Esophagus squamous epithelium (tissue), 5 donors: ENCODE results near the gene NOC4L. TPM values are rescaled to one million over a fixed set of nuclear protein-coding genes. Genes with fewer than 3 reads are reported as not detected.

Source experiments
- DNase-seq: peaks from one replicate; lab custom pipeline; 2025; lab: John Stamatoyannopoulos, UW
- H3K27ac ChIP-seq, 4 donors: fragments of 200-600 bp; sonication (generic); one replicate each; pipeline ENCODE4 v1.5.1; 2016 to 2019; ENCODE audit warnings: mild to moderate bottlenecking in 1 of 4
- H3K27me3 ChIP-seq, 4 donors: fragments of 200-600 bp; sonication (generic); 1 replicate in 3 of 4; 2 replicates in 1 of 4; pipeline versions ENCODE4 v1.5.1 to v1.6.0; 2017 to 2021; ENCODE audit warnings: antibody characterized with exemption in 1 of 4
- H3K36me3 ChIP-seq, 3 donors: fragments of 200-600 bp; sonication (generic); one replicate each; pipeline ENCODE4 v1.5.1; 2016 to 2019
- H3K4me1 ChIP-seq, 3 donors: fragments of 200-600 bp; sonication (generic); one replicate each; pipeline ENCODE4 v1.5.1; 2017 to 2019
- H3K4me3 ChIP-seq, 4 donors: fragments of 200-600 bp; sonication (generic); 1 replicate in 3 of 4; 2 replicates in 1 of 4; pipeline ENCODE4 v1.5.1; 2016 to 2019; ENCODE audit warnings: mild to moderate bottlenecking in 2 of 4, moderate library complexity in 1 of 4
- H3K9me3 ChIP-seq, 3 donors: fragments of 200-600 bp; sonication (generic); one replicate each; pipeline ENCODE4 v1.5.1; 2016 to 2019
- POLR2A ChIP-seq, 4 donors: fragments of 450-650 bp; IDR thresholded peaks; one replicate each; pipeline ENCODE4 v1.6.1; 2017; ENCODE audit warnings: antibody characterized with exemption in 4 of 4, mild to moderate bottlenecking in 4 of 4, moderate library complexity in 3 of 4
- WGBS, 2 donors: methylation state at CpG; one replicate each; pipeline ENCODE4 v1.1.5; 2018; 5-methylcytosine and 5-hydroxymethylcytosine counted together
- intact Hi-C: fragments of 100-400 bp; cut with DNase I; formaldehyde crosslinking; loops from one replicate; pipeline ENCODE4 v1.15.0; 2022
- total RNA-seq, 4 donors: library from RNA; depleted of rRNA; stranded (reverse); fragments of >200 nt; gene quantifications; one replicate each; pipeline ENCODE4 v1.1.0, GENCODE V29; 2016
- TF ChIP-seq, protein P1 (sequence below), 6 experiments: fragments of 450-650 bp in 4 of 6; fragments of 200-600 bp in 2 of 6; sonication (generic) in 2 of 6; IDR thresholded peaks; one replicate each; pipeline ENCODE4 v1.5.1; 2016 to 2019; ENCODE audit warnings: antibody characterized with exemption in 6 of 6, mild to moderate bottlenecking in 4 of 6, moderate library complexity in 4 of 6
- donor health status: DM: yes; HTN: yes; CAD: no.

The NOC4L gene
- total RNA-seq, 4 donors from 2014 or later, result 9.6 to 12.1 (median 11.1) TPM

DNA sequence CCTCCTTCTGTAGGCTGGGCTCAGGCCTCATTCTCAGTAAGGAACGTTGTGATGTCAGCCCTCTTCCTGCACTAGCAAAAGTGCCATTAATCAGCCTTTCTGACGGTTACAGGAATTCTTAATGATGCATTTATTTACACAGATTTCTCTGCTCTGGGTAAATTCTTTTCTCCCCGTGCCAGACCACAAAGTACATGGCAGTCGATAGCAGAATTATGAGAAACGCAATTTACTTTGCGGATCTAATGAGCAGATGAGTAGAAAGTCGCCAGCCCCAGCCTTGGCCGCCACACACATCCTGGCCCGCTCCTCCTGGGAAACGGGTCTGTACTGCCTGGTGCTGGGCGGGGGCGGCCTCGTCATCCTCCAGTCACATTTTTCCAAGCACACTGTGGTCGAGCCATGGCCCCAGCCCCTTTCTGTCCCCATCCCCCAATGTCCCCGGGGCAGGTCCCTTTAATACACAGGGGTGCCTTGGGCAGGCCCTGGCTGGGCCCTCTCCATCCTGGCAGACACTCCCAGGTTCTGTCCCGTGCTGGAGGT lies 25.9 kb downstream of the NOC4L start:
- 6 to 16% methylated on average over 6 to 12 of the region's 16 CpGs for WGBS, 2 donors
- TF ChIP-seq POLR2A (IDR thresholded peaks at IDR 0.05), result no peak
- TF ChIP-seq, protein P1, sequence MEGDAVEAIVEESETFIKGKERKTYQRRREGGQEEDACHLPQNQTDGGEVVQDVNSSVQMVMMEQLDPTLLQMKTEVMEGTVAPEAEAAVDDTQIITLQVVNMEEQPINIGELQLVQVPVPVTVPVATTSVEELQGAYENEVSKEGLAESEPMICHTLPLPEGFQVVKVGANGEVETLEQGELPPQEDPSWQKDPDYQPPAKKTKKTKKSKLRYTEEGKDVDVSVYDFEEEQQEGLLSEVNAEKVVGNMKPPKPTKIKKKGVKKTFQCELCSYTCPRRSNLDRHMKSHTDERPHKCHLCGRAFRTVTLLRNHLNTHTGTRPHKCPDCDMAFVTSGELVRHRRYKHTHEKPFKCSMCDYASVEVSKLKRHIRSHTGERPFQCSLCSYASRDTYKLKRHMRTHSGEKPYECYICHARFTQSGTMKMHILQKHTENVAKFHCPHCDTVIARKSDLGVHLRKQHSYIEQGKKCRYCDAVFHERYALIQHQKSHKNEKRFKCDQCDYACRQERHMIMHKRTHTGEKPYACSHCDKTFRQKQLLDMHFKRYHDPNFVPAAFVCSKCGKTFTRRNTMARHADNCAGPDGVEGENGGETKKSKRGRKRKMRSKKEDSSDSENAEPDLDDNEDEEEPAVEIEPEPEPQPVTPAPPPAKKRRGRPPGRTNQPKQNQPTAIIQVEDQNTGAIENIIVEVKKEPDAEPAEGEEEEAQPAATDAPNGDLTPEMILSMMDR (IDR thresholded peaks at IDR 0.05), result no peak
- Histone ChIP-seq H3K27me3 (peaks cover 0 to 83% (median 0%) of the 10 kb centered on the region in 4 donors), H3K4me3 (no peak overlapping the region), H3K27ac (no peak overlapping the region), H3K36me3 (no peaks in the 10 kb centered on the region), H3K9me3 (no peaks in the 10 kb centered on the region), H3K4me1 (peaks cover 0 to 20% (median 0%) of the 10 kb centered on the region in 3 donors)
- no peak for DNase-seq
- intact Hi-C loops, result no loop called here

DNA sequence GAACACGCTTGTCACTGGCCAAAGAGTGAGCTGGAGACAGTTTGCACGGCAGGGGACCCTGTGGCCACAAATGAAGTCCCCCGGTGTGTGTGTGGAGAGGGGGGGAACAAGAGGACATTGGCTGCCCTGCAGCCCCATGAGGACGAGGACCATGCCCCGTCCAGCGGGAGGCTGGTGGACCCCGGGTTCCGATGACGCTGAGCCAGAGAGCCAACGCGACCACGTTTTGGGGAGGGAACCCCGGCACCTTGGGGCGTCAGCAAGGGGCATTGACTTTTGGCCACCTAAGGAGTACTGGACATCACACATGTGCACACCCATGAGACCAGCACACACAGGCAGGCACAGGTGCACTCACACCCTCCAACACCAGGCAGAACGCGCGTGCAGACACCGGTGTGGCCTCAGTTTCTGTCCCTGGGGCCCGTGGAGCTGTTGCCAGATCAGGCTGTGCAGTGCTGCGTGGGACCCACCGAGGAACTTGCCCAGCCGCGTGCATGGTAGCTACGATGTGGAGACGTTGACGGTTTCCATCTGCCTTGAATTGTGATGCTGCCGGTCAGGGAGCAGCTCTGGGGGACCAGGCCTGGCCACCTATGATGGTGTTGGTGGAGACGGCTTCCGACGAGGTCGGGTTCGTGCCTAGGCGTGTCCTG lies 26.5 kb downstream of the NOC4L start:
- Histone ChIP-seq H3K9me3 (no peaks in the 10 kb centered on the region), H3K36me3 (no peaks in the 10 kb centered on the region), H3K4me3 (no peak overlapping the region), H3K27me3 (peaks cover 0 to 89% (median 0%) of the 10 kb centered on the region in 4 donors), H3K4me1 (peaks cover 0 to 23% (median 0%) of the 10 kb centered on the region in 3 donors), H3K27ac (no peak overlapping the region)
- 65 to 71% methylated on average over 8 to 13 of the region's 33 CpGs for WGBS, 2 donors
- TF ChIP-seq, protein P1 (IDR thresholded peaks at IDR 0.05), result no peak
- no peak for TF ChIP-seq POLR2A (IDR thresholded peaks at IDR 0.05)
- intact Hi-C loops, result no loop called here
- no peak for DNase-seq

DNA sequence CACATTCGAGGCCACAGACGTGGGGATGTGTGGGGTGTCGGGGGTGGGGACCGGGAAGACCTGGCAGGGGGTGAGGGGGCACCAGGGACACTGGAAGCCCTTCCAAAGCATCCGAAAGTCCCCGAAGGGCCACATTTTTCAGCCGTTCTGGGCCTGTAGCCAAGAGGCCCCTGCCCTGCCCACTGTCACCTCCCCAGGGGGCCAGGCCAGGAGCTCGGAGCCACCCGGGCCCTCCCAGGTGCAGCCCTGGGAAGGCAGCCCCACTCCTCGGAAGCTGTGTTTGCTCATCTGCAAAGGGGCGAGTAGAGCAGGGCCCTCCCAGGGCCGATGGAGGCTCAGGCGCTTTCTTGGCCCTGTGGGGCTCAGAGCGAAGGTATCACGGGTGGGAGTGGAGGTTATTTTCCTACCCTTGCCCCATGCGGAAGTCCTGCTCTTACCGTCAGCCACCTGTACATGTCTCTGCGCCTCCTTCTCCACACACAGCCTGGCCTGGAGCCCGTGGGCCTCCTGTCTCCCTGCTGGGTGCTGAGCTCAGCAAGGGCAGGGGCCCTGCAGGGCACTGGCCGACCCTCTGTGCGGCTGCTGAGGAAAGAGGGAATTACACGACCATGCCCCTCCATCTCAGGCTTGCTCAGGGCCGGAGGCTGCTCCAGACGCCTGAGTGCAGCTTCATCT lies 27.2 kb downstream of the NOC4L start:
- no peak for TF ChIP-seq POLR2A (IDR thresholded peaks at IDR 0.05)
- TF ChIP-seq, protein P1 (IDR thresholded peaks at IDR 0.05), result no peak
- WGBS, 2 donors, result 19 to 80% methylated on average over 1 to 3 of the region's 24 CpGs
- H3K36me3 ChIP-seq, result no peaks in the 10 kb centered on the region
- no peak overlapping the region for H3K27ac ChIP-seq
- peaks cover 0 to 95% (median under 1%) of the 10 kb centered on the region in 4 donors for H3K27me3 ChIP-seq
- intact Hi-C loops, result no loop called here
- no peak overlapping the region for H3K4me3 ChIP-seq
- H3K9me3 ChIP-seq, result no peaks in the 10 kb centered on the region
- H3K4me1 ChIP-seq, result peaks cover 0 to 30% (median 0%) of the 10 kb centered on the region in 3 donors
- no peak for DNase-seq

DNA sequence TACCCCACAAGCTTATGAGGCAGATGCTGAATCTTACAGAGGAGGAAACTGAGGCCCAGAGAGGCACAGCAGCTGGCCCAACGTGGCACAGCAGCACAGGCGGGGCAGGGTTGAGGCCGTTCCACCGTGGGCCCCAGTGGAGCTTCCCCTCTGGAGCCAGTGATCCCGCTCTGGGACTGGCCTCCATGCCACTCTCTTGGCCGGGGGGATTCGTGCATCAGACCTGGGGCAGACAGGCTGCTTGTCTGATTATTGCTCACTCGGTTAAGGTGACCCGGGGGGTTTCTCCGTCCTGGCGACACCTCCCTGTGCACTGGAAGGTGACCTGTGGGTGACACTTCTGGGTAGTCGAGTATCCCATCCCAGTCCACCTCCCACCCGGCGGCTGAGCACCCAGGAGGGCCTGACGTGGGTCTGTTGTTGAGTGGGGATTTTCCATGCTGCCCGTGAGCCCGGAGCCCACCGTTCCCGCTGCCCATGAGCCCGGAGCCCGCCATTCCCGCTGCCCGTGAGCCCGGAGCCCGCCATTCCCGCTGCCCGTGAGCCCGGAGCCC lies 27.8 kb downstream of the NOC4L start:
- H3K9me3 ChIP-seq, result no peaks in the 10 kb centered on the region
- 83 to 90% methylated on average over 4 to 7 of the region's 28 CpGs for WGBS, 2 donors
- H3K36me3 ChIP-seq, result no peaks in the 10 kb centered on the region
- no peak for DNase-seq
- H3K27me3 ChIP-seq, result peaks cover 0 to 100% (median 1%) of the 10 kb centered on the region in 4 donors
- no peak overlapping the region for H3K4me3 ChIP-seq
- H3K4me1 ChIP-seq, result peaks cover 0 to 30% (median 0%) of the 10 kb centered on the region in 3 donors
- no peak for TF ChIP-seq POLR2A (IDR thresholded peaks at IDR 0.05)
- TF ChIP-seq, protein P1 (IDR thresholded peaks at IDR 0.05), result no peak
- no peak overlapping the region for H3K27ac ChIP-seq
- intact Hi-C loops, result no loop called here
